Kidney (tissue), 14 donors: ENCODE results near the gene CNDP1. TPM values are rescaled to one million over a fixed set of nuclear protein-coding genes. Genes with fewer than 3 reads are reported as not detected.
"Not testable (repeated sequence)": the region's sequence is repeated elsewhere in the genome, so short reads cannot be mapped to it uniquely, and the experiment has no call there.

Experiments used
- DNase-seq, 5 donors: peaks; one replicate each; pipeline ENCODE4 v3.0.0-alpha.2; 2013 to 2020
- FAIRE-seq: peaks from 2 replicates; lab custom pipeline; 2012; peaks lifted over from hg19 to GRCh38; lab: Jason Lieb, UNC
- H3K27ac ChIP-seq, 2 donors: one replicate each; pipeline ENCODE4 v1.7.0; 2013; ENCODE audit warnings: low read depth in 2 of 2, low read length in 2 of 2, inconsistent platforms in 1 of 2
- H3K27me3 ChIP-seq: one replicate; pipeline ENCODE4 v1.7.1; 2013; ENCODE audit warnings: low read length, inconsistent platforms; ENCODE audit not compliant: control insufficient read depth, insufficient read depth
- H3K36me3 ChIP-seq, 3 donors: one replicate each; pipeline versions ENCODE4 v1.7.0 to v1.7.1; 2013; ENCODE audit warnings: low read length in 3 of 3, control low read depth in 1 of 3, inconsistent platforms in 1 of 3; ENCODE audit not compliant: insufficient read depth in 3 of 3, control insufficient read depth in 2 of 3
- H3K4me1 ChIP-seq, 3 donors: one replicate each; pipeline versions ENCODE4 v1.7.0 to v1.7.1; 2013; ENCODE audit warnings: low read length in 3 of 3, inconsistent platforms in 1 of 3, low read depth in 1 of 3; ENCODE audit not compliant: control insufficient read depth in 2 of 3, insufficient read depth in 2 of 3
- H3K4me3 ChIP-seq, 3 donors: one replicate each; pipeline versions ENCODE4 v1.7.0 to v1.8.1; 2013; ENCODE audit warnings: low read length in 3 of 3, control low read depth in 1 of 3, inconsistent platforms in 1 of 3
- H3K9ac ChIP-seq, 3 donors: one replicate each; pipeline versions ENCODE4 v1.7.0 to v1.7.1; 2013; ENCODE audit warnings: low read length in 3 of 3, control low read depth in 1 of 3, inconsistent platforms in 1 of 3
- H3K9me3 ChIP-seq, 3 donors: one replicate each; pipeline versions ENCODE4 v1.7.0 to v1.7.1; 2013; ENCODE audit warnings: low read length in 3 of 3, control low read depth in 1 of 3, inconsistent platforms in 1 of 3; ENCODE audit not compliant: control insufficient read depth in 2 of 3, insufficient read depth in 1 of 3
- CTCF ChIP-seq: IDR thresholded peaks from 3 replicates; pipeline ENCODE4 v1.5.1; 2012; ENCODE audit warnings: mild to moderate bottlenecking, moderate library complexity, borderline replicate concordance; ENCODE audit not compliant: insufficient read depth; ENCODE audit errors: extremely low read depth
- intact Hi-C: fragments of 100-400 bp; cut with DNase I; formaldehyde crosslinking; loops from one replicate; pipeline ENCODE4 v1.11.1; 2022
- polyA plus RNA-seq: library from polyadenylated mRNA; stranded (reverse); fragments of 350-450 nt; fragmentation: Illumina TruSeq; extraction: RNeasy Lipid Tissue Mini Kit (QIAGEN cat#74804); gene quantifications from one replicate; pipeline ENCODE4 v1.2.3, GENCODE V29; 2014; ENCODE audit warnings: low read depth, low replicate concordance; ENCODE audit not compliant: insufficient read depth
- total RNA-seq: library from RNA; stranded (reverse); fragmentation: NEBNext Ultra II Directional; extraction: Animal tissue kit (Norgen Biotek cat#: 25700); gene quantifications from one replicate; pipeline ENCODE4 v1.2.1, GENCODE V29; 2021
- donor health status: control.
- donor health status: control.
- donor health status: control.
- donor health status: control.
- donor health status: control.
- donor health status: DM: yes; HTN: yes; CAD: no.
- donor health status: Normal renal cell carcinoma (clear cell type).

Gene CNDP1
- total and polyA plus RNA-seq, 2 donors from 2014 or later, result 1.4 to 2.9 TPM

- no peak for FAIRE-seq
- TF ChIP-seq CTCF, result no peak
- Histone ChIP-seq H3K9ac (no peak overlapping the region), H3K4me1 (no peaks in the 10 kb centered on the region), H3K27me3 (no peaks in the 10 kb centered on the region), H3K4me3 (no peak overlapping the region), H3K36me3 (no peaks in the 10 kb centered on the region), H3K9me3 (no peaks in the 10 kb centered on the region), H3K27ac (no peak overlapping the region)
- intact Hi-C loops, result loop anchor here (10.0 kb wide), 1 partner anchor 363 kb away; no protein-coding TSS in a partner anchor
- DNase-seq, result no peak
Measured at GRCh38 chr18:74558096-74558495, 23.8 kb downstream of the CNDP1 start.

DNA sequence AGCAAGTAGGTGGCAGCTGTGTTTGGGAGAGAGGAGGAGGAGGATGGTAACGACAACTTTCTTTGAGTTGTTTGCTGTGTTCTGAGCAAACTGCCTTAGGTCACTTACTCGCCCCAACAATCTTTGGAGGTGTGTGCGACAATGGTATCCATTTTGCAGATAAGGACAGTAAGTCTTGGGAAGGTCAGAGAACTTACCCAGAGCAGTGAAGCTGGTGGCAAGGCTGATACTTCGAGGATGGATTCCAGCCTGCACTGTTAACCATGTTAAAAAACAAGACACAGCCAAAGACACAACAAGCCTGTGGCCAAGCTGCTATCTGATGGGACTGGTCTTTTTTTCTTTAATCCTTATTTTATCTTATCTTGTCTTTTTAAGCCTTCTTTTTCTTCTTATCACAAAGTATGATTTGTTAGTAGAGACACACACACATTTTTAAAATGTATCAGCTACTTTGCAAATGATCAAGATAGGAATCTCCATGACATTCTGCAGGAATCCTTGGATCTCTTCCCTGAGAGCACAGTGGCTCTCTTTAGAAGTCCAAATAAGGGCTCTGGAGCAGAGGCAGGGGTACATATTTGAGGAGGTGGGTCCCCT, 27.9 kb downstream of the CNDP1 start:
- Histone ChIP-seq H3K36me3 (no peaks in the 10 kb centered on the region), H3K4me3 (no peak overlapping the region), H3K27ac (no peak overlapping the region), H3K9ac (no peak overlapping the region), H3K9me3 (no peaks in the 10 kb centered on the region), H3K4me1 (no peaks in the 10 kb centered on the region), H3K27me3 (no peaks in the 10 kb centered on the region)
- DNase-seq (no peak), FAIRE-seq (no peak)
- intact Hi-C loops, result no loop called here
- TF ChIP-seq CTCF, result no peak

DNA sequence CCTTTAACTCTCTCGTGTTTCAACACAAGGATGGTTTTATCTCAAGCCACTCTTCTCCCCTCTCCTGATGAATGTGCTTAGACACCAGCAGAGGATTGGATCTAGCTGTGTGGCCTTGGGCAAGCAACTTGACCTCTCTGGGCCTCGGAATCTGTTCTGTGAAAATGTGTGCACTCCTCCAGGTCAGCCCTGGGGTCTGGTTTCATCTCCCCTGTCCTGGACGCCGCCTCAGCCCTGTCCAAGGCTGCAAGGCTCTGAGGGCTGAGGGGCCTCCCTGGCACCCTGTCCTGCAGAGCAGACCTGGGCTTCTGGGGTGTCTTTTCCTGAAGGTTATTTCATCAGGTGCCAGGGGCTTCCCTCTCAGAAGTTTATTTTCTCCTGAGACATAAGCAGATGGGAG, 28.5 kb downstream of the CNDP1 start:
- Histone ChIP-seq H3K9me3 (no peaks in the 10 kb centered on the region), H3K27me3 (no peaks in the 10 kb centered on the region), H3K4me1 (no peaks in the 10 kb centered on the region), H3K4me3 (no peak overlapping the region), H3K9ac (no peak overlapping the region), H3K27ac (no peak overlapping the region), H3K36me3 (no peaks in the 10 kb centered on the region)
- DNase-seq (no peak), FAIRE-seq (no peak)
- intact Hi-C loops, result no loop called here
- TF ChIP-seq CTCF, result no peak

DNA sequence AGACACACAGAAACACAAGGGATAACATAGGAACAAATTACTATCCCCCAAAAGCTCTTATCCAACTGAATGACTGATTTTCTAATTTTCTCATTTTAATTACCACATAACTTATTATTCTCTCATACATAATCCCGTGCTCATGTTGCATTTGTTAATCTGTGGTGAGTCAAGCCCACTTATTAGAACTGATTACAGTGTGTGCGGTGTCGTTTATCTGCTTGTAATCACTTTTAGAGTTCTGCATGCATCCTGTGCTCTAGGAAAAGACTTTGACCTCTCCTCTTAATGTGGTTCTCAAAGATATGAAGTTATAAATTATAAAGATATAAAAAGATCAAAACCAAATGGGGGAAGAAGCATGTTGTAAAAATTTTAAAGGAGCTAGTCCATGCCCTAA, 29.7 kb downstream of the CNDP1 start:
- Histone ChIP-seq H3K9me3 (no peaks in the 10 kb centered on the region), H3K36me3 (no peaks in the 10 kb centered on the region), H3K27me3 (no peaks in the 10 kb centered on the region), H3K4me1 (no peaks in the 10 kb centered on the region), H3K4me3 (no peak overlapping the region), H3K27ac (no peak overlapping the region), H3K9ac (no peak overlapping the region)
- intact Hi-C loops, result no loop called here
- DNase-seq (no peak), FAIRE-seq (no peak)
- TF ChIP-seq CTCF, result no peak

- intact Hi-C loops, FAIRE-seq, H3K9me3 ChIP-seq, H3K36me3 ChIP-seq, DNase-seq, H3K27ac ChIP-seq, H3K27me3 ChIP-seq, H3K4me3 ChIP-seq, H3K4me1 ChIP-seq, H3K9ac ChIP-seq: not testable (repeated sequence)
Measured at GRCh38 chr18:74565164-74565563, 30.9 kb downstream of the CNDP1 start.
